ENCODE measurements around the gene ITPKB.
"Not testable (repeated sequence)": the region's sequence is repeated elsewhere in the genome, so short reads cannot be mapped to it uniquely, and the experiment has no call there.

The ITPKB gene

DNA sequence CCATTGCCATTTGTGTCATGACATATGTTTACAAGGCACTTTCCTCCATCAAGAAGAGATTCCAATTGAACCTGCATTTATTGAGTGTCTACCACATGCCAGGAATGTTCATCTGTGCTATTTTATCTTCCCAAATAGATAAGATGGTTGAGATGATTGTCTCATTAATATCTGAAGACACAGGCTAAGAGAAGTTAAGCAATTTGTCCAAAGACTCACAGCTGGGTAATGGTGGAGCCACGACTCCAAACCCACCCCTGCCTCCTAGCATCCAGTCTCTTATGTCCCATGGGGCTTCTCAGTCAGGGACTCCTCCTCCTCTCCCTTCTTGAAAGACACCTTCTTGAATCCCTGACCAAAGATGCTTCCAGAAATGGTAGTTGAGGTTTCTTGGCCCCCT lies 122.4 kb downstream of the ITPKB start:
- ATAC-seq (no peak), DNase-seq (no peak)
- Mint-ChIP-seq H3K27me3 (no peaks in the 10 kb centered on the region), H3K4me3 (no peak overlapping the region), H3K9me3 (no peaks in the 10 kb centered on the region), H3K36me3 (ENCODE audit: low read depth) (no peaks in the 10 kb centered on the region), H3K4me1 (no peaks in the 10 kb centered on the region), H3K27ac (no peak overlapping the region)

DNA sequence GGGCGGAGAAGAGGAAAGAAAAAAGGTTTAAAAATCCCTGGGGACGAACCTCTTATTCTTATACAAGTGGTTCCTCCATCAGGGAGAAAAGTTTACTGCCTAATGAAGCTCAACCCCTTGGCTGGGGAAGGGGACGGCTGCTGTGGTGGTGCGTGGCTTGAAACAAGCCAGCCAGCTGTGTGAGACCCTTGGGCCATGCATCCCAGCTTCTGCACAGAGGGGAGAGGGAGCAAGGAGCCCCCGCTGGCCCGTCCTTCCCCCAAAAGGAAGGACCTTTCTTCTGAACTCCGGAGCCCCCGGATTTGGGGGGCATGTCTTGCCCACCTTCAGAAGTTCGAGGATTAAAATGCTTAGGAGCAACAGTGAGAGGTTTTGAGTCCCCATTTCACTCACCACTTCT lies 123.2 kb downstream of the ITPKB start:
- Mint-ChIP-seq H3K27me3 (no peaks in the 10 kb centered on the region), H3K4me3 (no peak overlapping the region), H3K9me3 (no peaks in the 10 kb centered on the region), H3K27ac (no peak overlapping the region), H3K4me1 (no peaks in the 10 kb centered on the region), H3K36me3 (ENCODE audit: low read depth) (no peaks in the 10 kb centered on the region)
- ATAC-seq, result no peak
- no peak for DNase-seq

DNA sequence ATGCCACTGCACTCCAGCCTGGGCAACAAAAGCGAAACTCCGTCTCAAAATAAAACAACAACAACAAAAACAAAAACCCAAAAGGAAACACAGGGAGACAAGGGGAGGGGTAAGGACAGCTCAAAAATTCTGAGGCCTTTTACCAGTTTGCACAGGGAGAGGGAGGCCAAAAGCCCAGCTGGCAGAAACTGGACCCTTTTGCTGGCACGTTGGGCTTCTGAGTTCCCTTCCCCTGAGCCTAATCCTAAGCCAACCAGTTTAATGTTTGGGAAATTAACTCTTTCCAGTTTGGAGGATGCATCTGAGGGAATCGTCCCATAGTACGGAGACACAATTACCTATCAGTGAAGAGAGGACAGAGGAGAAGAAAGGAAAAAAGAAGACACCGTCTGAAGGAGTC lies 127.1 kb downstream of the ITPKB start:
- not testable (repeated sequence) for H3K27ac Mint-ChIP-seq; DNase-seq; H3K27me3 Mint-ChIP-seq; H3K4me1 Mint-ChIP-seq; H3K9me3 Mint-ChIP-seq; H3K36me3 Mint-ChIP-seq (ENCODE audit: low read depth); H3K4me3 Mint-ChIP-seq; ATAC-seq

DNA sequence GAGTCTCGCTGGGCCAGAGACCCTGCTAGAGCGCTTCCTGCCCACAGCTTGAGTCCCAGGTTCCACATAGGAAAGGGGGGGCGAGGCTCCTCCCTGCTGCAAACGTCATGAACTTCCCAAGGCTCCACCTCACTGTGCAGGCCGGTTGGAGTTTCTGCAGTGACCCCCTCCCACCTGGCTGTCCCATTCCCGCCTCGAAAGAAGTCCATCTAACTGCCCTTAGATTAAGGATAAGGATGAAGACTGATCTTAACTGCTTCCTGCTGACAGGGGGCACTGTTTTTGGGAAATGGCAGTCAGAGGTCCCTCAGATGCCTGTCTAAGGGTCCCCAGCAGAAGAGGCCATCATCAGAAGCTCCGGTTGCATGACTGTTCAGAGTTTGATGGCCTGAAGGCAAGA lies 127.8 kb downstream of the ITPKB start:
- ATAC-seq (no peak), DNase-seq (no peak)
- Mint-ChIP-seq H3K27ac (no peak overlapping the region), H3K4me1 (no peaks in the 10 kb centered on the region), H3K4me3 (no peak overlapping the region), H3K36me3 (ENCODE audit: low read depth) (no peaks in the 10 kb centered on the region), H3K9me3 (no peaks in the 10 kb centered on the region), H3K27me3 (no peaks in the 10 kb centered on the region)

DNA sequence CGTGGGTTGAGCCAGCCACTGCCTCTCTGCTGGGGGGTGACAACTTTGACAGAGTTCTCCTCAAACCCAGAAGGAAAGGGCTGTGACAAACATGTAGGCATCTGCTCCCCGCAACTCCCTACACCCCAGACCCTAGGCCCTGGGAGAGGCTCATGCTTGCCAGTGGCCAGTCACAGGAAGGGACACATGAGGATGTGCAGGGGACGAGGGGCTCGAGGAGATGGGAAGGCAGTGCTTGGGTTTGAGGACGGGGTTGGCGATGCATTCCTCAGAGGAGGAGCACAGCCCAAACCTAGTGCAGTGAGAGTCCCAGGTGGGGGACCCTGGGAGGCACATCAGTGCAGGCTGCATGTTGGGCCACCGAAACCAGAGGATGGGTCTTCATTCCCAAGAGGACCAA lies 128.4 kb downstream of the ITPKB start:
- ATAC-seq (no peak), DNase-seq (no peak)
- Mint-ChIP-seq H3K4me3 (no peak overlapping the region), H3K27ac (no peak overlapping the region), H3K36me3 (ENCODE audit: low read depth) (no peaks in the 10 kb centered on the region), H3K9me3 (no peaks in the 10 kb centered on the region), H3K4me1 (no peaks in the 10 kb centered on the region), H3K27me3 (no peaks in the 10 kb centered on the region)

DNA sequence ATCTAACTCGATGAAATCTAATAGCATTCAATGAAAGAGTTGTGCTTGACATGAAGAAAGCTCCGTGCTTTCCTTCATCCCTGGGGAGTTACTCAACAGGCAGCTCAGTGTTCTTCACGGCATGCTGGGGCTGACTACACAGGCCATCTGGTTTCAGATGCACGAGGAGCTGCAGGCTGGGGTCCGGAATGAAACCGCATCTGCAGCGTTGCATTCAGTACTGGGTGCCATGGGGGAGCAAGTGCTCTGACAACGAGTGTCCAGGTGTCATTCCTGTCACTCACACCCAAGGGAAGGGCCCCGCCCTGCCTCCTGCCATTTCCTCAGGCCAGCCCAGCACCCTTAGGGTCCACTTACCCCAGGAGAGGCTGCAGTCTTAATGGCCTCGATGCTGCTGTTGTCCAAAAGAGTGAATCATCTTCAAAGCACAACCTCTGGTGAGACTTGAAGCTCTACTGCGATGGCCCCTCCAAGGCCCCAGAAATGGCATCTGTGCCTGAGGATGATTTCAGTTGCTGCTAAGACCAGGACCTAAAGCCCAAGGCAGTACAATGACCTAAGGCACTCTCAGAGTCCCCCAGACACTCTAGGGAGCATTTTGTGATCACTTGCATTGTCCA lies 129.1 kb downstream of the ITPKB start:
- no peak overlapping the region for H3K4me3 Mint-ChIP-seq
- H3K27ac Mint-ChIP-seq, result no peak overlapping the region

DNA sequence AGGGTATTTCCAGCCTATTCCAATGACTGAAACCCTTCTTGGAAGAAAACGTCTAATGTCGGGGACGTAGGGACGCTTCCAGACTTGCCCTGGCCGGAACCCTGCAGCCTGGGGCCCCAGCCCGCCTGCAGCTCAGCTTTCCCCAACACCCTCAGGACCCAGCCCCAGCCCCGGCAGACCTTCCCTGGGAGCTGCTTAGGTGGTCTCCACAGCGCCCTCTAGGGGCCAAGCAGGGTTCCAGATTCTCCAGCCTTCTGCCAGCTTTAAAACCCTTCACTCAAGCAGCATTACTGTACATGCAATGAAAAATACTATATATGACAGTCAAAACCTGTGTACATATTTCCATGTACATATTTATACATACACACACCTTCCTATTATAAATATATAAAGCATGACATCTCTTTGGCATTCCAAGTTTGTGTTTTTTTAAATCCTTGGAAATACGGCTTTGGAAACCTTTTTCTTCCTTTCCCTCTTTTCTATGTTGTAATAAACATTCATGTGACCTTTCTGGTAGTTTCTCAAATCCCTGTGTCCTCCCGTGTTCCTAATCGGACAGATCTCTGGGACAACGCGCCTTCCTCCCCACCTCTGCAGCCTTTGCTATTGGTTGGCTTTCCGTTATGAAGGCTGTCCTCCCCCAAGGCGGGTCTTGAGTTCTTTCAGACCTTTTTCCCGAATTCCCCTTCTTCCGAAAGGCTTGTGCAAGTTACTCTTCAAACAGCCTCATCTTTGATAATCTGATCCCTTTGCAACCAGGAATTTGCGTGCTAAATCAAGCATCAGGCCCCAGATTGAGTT lies 130.2 kb downstream of the ITPKB start:
- DNase-seq (peak; percentile 73), ATAC-seq (peak; percentile 73)
- no peaks in the 10 kb centered on the region for H3K27me3 Mint-ChIP-seq
- H3K4me3 Mint-ChIP-seq, result no peak overlapping the region
- H3K27ac Mint-ChIP-seq, result no peak overlapping the region
- no peaks in the 10 kb centered on the region for H3K4me1 Mint-ChIP-seq
- H3K9me3 Mint-ChIP-seq, result no peaks in the 10 kb centered on the region
- no peaks in the 10 kb centered on the region for H3K36me3 Mint-ChIP-seq (ENCODE audit: low read depth)

More for the DNA sequence above, 129.1 kb downstream of the ITPKB start:
- H3K36me3 Mint-ChIP-seq (ENCODE audit: low read depth), result no peaks in the 10 kb centered on the region
- H3K4me1 Mint-ChIP-seq, result no peaks in the 10 kb centered on the region
- no peak for ATAC-seq
- DNase-seq, result no peak
- H3K27me3 Mint-ChIP-seq, result no peaks in the 10 kb centered on the region
- H3K9me3 Mint-ChIP-seq, result no peaks in the 10 kb centered on the region

DNA sequence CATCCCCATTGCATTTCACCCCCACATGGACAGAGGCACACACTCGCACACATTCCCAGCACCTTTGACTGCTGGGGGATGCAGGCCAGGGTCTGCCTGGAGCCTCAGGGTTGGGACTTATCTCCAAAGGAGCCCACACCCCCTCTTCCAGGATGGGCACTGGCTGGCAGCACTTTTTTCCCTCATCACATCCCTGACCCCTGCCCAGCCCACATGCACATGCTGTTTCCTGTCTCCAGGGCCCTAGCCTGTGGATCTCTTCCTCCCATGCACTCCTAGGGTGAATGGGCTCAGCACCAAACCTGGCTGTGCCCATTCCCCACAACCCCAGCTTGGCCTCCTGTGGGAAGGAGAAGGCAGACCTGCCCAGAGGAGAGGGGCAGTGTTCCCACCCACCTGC lies 131.3 kb downstream of the ITPKB start:
- no peaks in the 10 kb centered on the region for H3K9me3 Mint-ChIP-seq
- DNase-seq (no peak), ATAC-seq (peak; percentile 8)
- H3K36me3 Mint-ChIP-seq (ENCODE audit: low read depth), result no peaks in the 10 kb centered on the region
- no peaks in the 10 kb centered on the region for H3K4me1 Mint-ChIP-seq
- H3K27ac Mint-ChIP-seq, result no peak overlapping the region
- no peak overlapping the region for H3K4me3 Mint-ChIP-seq
- H3K27me3 Mint-ChIP-seq, result no peaks in the 10 kb centered on the region

DNA sequence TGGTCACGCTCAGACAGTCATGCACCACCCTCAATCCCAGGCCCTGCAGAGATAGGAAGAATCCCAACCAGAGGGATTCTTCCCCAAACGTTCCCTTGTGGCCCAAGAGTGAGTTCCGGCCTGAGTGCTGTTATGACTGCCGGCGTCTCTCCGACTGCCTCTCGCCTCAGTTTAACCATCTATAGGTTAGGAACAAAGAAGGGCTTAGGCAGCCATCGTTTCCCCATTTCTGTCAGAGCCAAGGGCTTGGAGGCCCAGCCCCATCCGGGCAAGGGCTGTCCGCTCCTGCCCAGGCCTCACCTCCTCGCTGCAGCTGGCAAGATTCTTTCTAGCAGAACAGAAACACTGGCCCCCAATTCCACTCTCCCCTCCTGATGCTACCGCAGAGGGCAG lies 131.8 kb downstream of the ITPKB start:
- no peaks in the 10 kb centered on the region for H3K9me3 Mint-ChIP-seq
- H3K27ac Mint-ChIP-seq, result no peak overlapping the region
- H3K4me3 Mint-ChIP-seq, result no peak overlapping the region
- no peaks in the 10 kb centered on the region for H3K36me3 Mint-ChIP-seq (ENCODE audit: low read depth)
- ATAC-seq (no peak), DNase-seq (no peak)
- no peaks in the 10 kb centered on the region for H3K27me3 Mint-ChIP-seq
- H3K4me1 Mint-ChIP-seq, result no peaks in the 10 kb centered on the region

DNA sequence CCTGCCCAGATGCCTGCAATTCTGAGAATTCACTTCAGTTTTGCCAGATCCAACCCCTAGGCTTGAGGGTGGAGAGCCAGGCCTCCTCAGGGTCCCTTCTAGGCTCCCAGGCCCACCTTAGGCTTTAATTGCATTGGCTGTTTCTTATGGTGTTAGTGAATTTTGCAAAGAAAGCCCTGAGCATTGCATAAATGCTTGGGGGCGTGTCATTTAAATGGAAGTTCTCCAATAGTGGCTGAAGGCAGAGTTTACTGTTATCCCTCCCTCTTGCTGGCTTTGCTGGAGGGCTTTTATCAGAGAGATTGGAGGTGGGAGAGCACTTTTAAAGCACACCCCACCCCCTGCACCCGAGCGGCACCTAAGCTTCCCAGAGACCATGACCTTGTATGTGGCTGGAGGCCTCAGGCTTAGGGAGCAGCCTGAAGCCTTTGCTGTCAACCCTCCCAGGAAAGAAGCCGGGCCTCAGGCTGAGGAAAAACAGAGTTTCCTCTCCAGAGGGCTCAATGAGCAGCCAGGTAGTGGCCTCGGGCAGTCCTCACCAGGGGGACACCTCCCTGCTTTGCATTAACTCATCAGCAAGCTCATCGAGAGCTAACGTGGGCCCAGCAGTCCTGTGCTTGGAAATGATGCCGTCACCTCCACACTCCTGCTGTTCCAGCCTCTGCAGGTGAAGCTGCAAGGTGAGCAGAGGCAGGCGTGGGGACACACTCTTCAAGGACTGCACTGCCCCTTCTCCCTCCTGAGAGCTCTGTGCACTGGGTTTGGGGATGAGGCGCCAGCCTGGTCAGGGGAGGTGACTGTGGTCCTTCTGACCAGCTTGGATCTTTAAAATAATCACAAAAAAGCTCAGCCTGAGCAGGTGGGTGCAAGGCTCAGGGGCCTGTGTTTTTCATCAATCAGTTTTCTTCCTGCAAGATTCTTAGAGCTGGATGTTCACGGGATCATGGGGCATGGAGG lies 132.5 kb downstream of the ITPKB start:
- no peaks in the 10 kb centered on the region for H3K27me3 Mint-ChIP-seq
- H3K27ac Mint-ChIP-seq, result no peak overlapping the region
- H3K4me3 Mint-ChIP-seq, result no peak overlapping the region

DNA sequence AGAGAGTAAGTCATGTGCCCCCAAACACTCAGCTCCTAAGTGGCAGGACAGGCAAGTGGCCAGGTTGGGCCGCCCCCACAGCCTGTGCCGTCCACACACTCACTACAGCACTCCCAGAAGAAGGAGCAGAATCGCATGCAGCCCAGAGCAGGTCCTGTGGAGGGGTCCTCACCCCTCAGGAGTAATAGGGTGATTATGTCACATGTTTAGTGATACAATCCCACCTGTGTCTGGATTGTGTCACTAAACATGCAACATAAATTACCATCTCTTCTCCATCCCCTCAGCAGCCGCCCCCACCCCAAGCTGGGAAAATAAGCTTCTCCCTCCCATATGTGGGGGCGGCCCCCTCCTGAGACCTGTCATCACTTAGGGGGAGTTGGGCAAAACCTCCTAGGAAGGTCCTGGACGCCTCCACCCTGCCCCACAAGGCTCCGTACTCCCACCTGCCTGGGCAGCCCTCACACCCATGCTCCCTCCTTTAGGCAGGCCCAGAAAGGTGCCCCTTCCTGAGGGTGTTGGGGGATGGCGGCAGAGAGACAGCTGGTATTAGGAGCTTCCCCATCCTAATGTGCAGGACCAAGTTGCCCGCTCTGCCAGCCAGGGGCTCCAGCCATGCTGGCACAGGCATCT lies 133.6 kb downstream of the ITPKB start:
- DNase-seq (no peak), ATAC-seq (no peak)
- H3K4me3 Mint-ChIP-seq, result no peak overlapping the region
- no peak overlapping the region for H3K27ac Mint-ChIP-seq
- no peaks in the 10 kb centered on the region for H3K27me3 Mint-ChIP-seq
- H3K4me1 Mint-ChIP-seq, result no peaks in the 10 kb centered on the region
- H3K9me3 Mint-ChIP-seq, result no peaks in the 10 kb centered on the region
- H3K36me3 Mint-ChIP-seq (ENCODE audit: low read depth), result no peaks in the 10 kb centered on the region

More for the DNA sequence above, 132.5 kb downstream of the ITPKB start:
- no peak for DNase-seq
- Mint-ChIP-seq H3K36me3 (ENCODE audit: low read depth) (no peaks in the 10 kb centered on the region), H3K9me3 (no peaks in the 10 kb centered on the region), H3K4me1 (no peaks in the 10 kb centered on the region)
- no peak for ATAC-seq

DNA sequence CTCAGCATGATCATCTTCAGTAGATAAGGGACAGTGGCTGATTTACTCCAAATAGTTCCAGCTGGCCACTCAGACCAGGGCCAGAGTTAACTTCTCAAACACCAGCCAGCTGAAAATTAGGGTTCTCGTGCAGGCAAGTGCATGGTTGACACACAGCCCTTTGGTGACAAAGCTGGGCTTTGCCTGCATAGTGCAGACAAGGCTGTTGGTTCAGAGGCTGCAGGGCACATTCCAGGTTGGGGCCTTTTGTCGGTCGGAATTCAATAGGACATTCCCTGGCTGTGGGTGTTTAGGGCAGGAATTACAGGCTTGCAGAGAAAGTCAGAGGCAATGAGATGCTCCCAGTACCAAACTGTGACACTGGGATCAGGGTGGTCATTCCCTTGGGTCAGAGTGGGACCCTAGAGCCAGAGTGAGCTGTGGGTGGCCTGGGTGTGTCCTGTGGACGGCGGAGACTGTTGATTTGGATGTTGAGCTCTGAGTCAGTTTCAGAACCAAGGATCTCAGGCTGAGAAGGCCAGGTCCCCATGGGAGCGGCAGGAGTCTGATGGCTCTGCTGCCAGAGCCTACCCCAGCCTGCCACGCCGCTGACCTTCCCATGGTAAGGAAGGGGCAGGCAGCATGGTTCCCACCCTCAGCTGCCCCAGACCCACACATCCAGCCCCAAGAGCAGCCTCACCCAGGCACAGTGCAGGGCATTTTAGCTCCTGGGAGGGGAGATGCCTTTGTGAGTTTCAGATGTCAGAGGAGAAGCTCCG lies 134.3 kb downstream of the ITPKB start:
- H3K27ac Mint-ChIP-seq, result no peak overlapping the region
- H3K4me3 Mint-ChIP-seq, result no peak overlapping the region
- no peaks in the 10 kb centered on the region for H3K36me3 Mint-ChIP-seq (ENCODE audit: low read depth)
- ATAC-seq, result no peak
- H3K4me1 Mint-ChIP-seq, result no peaks in the 10 kb centered on the region
- H3K9me3 Mint-ChIP-seq, result no peaks in the 10 kb centered on the region
- H3K27me3 Mint-ChIP-seq, result no peaks in the 10 kb centered on the region
- DNase-seq, result no peak

DNA sequence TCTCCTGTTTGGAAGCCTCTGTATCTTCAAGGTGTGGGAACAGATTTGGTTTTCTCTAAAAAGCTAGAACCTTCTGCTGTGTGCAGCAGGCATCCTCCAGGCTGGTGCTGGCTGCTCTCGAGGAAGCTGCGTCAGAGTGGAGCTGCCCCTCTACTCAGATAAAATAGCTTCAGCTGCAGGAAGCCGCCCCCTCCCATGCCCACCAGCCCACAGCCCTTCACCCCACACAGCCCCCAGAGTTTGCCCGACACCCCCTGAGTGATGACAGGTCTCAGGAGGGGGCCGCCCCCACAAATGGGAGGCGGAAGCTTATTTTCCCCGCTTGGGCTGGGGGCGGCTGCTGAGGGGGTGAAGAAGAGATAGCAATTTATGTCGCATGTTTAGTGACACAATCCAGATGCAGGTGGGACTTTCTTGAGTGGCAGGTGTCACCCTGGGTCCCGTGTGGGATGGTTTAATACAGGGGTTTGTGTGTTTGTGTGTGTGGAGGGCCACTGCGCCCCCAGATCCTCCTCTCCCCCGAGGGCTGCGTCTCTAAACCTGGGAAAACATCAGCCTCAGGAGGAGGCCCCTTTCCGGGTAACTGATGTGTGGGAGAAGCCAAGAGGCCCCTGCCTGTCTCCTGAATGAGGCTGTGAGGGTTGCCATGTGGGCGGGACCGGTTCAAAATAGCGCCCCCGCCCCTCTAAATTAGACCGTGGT lies 135.1 kb downstream of the ITPKB start:
- DNase-seq (no peak), ATAC-seq (no peak)
- Mint-ChIP-seq H3K36me3 (ENCODE audit: low read depth) (no peaks in the 10 kb centered on the region), H3K9me3 (no peaks in the 10 kb centered on the region), H3K4me3 (no peak overlapping the region), H3K27ac (no peak overlapping the region), H3K4me1 (no peaks in the 10 kb centered on the region), H3K27me3 (no peaks in the 10 kb centered on the region)

Data from activated naive CD8-positive, alpha-beta T cell treated with anti-CD3 and anti-CD28 coated beads, Interleukin-2, amount 50 U/mL, for 24 hours (primary cell).